Measurements from ENCODE around the gene DBNDD2.

The DBNDD2 gene

GRCh38 chr20:45407783-45408645, at the start of gene DBNDD2:
Gene DBNDD2 (plus strand): TSS chr20:45408289. CDS start chr20:45408468, 179 bp downstream.
- DNase-seq: no peak

DNA sequence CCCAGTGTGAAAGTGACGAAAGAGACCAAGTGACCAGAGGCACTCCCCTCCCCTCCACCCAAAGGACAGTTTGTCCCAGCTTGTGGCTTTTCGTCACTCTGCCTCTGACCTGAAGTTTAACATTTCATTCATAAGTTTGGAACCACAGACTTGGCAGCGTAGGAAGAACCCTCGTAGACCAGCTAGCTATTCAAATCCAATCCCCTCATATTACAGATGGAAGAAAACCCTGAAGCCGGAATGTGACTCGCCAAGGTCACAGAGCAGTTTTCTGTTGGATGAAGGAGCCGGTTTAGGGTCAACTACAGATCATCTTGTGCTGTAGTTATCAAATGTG, 49.1 kb upstream of the DBNDD2 start:
- DNase-seq: no peak

GRCh38 chr20:45359406-45360148, 48.5 kb upstream of the DBNDD2 start:
- no peak for DNase-seq

DNA sequence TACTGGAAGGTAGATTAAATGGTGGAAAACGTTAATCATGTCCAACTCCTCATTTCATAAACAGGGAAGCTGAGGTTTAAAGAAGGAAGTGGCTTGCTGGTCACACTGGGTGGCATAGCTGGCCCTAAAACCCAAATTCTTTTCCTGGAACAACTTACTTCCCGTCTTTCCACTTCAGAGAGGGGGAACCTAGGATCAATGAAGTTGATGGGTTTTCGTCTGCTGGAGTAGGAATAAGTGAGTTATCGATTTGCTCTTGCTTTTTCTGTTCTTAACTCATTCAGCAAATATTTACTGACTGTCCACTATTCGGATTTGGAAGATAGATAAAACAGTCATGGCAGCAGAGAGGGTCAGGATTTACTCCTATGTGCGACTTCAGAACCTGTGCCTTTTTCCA, 46.3 kb upstream of the DBNDD2 start:
- no peak for DNase-seq

- DNase-seq: peak; percentile 99
These were observed 45.1 kb upstream of the DBNDD2 start, which contains the start of gene SYS1 for GRCh38 chr20:45362804-45363610. Gene SYS1 (plus strand): TSS chr20:45363156. CDS start chr20:45363532, 376 bp downstream.

DNA sequence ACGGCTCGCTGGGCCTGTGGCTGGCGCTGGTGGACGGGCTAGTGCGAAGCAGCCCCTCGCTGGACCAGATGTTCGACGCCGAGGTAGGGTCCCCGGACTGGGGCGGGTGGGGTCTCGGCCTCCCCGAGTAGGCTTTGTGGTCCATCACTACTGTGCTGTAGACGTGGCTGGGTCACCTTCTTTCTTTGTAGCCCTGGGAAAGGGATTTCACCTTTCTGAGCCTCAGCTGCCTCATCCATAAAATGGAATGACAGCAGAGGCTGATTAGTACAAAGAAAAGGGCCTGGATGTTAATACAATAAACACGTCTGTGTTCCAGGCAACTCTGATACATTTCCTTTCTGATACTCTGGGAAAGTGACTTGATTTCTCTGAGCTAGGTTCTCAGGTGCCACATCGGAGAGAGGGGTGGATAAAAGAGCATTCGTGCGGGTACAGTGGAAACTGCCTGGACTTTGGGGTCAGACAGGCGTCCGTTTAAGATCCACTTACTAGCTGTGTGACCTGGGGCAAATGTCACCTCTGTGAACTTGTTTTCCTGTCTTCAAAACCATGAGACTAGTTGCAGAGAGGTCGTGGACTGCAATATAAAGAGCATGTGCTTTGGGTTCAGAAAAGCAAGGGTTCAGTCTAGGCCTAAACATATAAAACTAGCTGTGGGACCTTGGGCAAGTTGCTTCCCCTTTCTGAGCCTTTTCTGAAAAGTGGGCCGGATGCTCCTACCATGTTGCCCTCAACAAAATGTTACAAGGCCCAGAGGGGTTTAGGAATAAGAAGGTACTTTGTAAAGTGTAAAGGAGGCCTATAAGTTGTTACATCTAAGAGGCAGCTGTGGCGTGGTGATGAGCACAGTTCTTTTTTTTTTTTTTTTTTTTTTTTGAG, 44.2 kb upstream of the DBNDD2 start:
- no peak for DNase-seq

DNA sequence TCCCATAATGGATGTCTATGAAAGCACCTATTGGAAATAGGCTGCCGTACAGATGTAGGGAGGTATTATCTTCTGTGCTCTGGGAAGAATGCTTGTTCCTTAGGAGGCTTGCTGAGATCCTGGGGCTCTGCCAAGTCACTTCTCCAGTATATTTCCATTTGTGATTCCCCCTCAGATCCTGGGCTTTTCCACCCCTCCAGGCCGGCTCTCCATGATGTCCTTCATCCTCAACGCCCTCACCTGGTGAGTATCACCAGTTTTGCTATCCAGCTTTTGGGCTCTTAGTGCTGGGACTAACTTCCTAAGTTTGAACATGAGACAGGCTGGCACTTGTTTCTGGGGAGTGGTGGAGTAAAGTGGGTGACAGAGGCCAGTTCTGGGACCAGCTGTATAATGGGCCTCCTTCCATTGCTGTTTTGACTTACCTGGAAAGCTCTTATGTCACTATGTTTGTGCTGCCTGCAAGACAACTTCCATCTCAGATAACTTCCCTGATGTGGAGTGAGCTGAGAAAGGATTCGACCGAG, 42.6 kb upstream of the DBNDD2 start:
- no peak for DNase-seq

DNA sequence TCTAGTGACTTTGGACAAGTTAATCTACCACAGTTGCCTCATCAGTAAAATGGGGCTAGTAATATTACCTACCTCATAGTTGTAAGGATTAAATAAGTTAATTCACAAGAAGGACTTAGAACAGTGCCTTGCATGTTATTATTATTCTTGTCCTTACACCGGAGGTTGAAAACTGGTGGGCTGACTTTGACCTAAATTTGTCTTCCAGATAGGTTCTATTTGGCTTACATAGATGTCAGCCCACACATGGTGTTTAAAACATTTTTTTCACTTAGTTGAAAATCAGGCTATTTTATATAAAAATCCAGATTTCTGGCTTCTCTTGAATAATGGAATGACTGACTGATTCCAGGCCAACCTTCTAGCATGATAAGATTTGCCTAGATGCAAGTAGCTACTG, 41.9 kb upstream of the DBNDD2 start:
- no peak for DNase-seq

GRCh38 chr20:45366631-45367030, 41.5 kb upstream of the DBNDD2 start:
- DNase-seq: no peak

DNA sequence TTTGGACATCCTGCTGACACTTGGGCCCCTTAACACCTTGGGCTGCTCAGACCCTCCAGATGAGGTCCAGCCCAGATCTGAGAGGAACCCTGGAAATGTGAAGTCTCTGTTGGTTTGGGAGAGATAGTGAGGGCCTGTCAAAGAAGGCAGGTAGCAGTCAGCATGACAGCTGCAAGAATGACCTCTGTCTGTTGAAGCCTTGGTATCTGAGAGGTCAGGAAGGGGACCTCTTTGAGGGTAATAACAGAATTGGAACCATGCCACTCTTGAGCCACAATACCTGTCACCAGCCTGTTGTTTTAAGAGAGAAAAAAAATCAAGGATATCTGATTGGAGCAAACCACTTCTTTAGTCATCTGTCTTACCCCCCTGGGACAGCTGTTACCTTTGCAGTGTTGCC, 41.0 kb upstream of the DBNDD2 start:
- no peak for DNase-seq

GRCh38 chr20:45368221-45368980, 39.7 kb upstream of the DBNDD2 start:
- no peak for DNase-seq

DNA sequence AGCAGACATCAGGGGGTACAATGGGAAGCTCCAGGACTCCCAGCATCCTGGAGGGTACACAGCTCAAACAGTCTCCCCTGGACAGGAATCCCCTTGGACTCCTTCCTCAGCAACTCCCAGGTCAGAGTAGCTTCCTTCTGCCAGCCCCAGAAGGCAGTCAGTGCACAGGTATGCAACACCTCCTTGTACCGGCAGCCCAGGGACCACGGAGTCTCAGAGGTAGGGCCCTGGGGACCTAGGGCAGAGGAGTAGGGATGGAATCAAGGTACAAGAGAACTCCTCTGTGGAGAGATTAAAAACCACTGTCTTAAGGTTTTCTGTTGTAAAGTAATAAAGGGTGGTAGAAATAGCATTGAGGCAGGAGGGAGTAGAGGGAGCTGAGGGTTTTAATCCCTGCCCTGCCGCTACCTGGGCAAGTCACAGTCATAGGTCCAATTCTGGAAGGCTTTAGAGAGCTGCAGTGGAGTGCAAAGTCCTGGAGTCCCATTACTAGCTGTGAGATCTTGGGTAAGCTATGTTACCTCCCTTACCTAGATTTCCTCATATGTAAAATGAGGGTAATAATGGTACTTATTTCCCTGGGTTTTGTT, 37.4 kb upstream of the DBNDD2 start:
- no peak for DNase-seq

DNA sequence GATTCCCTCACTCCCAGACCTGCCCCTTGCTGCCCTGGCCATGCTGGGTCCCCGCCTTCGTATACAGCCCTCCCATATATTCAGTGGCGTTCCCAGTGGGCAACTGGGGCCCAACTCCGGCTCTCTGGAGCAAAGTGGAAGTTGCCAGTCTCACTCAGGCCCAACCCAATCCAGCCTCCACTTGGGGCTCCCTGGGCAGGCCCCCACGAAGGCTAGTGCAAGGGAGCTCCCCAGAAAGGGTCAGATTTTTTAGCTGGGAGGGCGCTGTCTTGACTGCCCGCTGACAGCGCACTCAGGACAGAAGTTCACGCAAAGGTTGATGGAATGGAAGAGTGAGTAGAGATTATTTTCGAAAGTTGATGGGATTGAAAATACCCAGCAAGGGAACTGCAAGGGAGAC, 35.8 kb upstream of the DBNDD2 start:
- no peak for DNase-seq

GRCh38 chr20:45372646-45373352, 35.3 kb upstream of the DBNDD2 start:
- DNase-seq: peak; percentile 71

DNA sequence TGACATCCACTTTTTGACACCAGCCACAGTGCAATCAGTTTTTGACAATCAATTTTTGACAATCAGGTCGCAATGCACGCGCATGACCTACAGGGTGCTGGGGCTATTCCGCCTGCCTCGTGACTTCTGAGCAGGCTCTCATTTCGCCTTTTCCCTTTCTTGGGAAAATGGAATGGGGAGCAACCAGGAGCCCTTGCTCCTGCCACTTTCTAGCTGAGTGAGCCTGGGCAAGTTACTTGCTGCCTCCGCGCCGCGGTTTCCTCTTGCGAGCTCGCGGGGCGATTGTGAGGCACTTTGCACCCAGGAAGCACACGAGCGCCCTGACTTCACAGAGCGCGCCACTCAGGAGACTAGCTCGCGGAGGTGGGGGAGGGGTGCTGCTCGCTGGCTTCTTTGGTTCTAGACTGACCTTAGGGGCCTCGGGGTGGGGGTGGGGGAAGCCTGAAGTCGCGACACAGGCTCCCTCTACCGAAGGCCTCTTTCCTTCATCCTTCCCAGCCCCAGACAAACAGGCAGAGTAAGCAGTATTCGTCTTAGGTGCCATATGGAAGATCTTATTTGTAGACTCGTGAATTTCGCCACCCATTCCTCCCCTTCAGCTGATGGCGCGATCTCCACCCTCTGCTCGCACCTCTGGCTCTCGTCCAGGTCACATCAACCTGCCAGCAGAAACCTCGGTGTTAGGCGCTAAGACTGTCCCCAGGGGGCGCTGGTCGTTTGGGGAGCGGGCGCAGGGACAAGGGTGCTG, 34.6 kb upstream of the DBNDD2 start:
- DNase-seq: peak; percentile 91

DNA sequence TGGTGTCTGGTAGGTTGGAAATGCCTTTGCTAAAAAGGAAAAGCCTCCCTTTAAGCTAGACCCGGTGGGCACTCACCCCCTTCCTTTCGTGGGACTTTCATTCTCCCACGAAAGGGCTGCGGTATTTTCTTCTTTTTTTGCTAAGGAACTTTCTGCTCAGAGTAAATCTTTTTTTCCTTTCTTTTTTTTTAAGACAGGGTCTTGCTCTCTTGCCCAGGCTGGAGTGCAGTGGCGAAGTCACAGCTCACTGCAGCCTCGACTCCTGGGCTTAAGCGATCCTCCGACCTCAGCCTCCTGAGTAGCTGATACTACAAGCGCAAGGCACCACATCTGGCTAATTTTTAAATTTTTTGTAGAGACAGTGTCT, 34.0 kb upstream of the DBNDD2 start:
- no peak for DNase-seq

- DNase-seq: no peak
These were observed 33.1 kb upstream of the DBNDD2 start for GRCh38 chr20:45374966-45375365.

DNA sequence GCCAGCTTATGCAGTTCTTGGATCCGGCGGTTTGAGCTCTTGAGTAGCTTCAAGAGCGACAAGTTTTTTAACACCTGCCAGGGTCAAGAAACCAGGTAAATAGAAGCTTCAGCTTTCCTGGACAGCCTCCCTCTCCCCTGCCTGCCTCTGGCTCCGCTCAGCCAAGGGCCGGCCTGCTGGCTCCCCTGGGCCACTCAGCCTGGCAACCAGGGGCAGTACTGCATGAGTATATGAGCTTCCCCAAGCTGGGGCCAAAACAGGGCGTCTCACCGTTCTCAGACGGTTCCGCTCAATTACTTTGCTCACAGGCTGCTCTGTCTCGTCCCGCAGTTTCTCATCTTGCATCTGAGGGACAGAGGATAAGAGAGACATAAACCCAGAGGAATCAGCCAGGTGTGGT, 30.8 kb upstream of the DBNDD2 start:
- no peak for DNase-seq

DNA sequence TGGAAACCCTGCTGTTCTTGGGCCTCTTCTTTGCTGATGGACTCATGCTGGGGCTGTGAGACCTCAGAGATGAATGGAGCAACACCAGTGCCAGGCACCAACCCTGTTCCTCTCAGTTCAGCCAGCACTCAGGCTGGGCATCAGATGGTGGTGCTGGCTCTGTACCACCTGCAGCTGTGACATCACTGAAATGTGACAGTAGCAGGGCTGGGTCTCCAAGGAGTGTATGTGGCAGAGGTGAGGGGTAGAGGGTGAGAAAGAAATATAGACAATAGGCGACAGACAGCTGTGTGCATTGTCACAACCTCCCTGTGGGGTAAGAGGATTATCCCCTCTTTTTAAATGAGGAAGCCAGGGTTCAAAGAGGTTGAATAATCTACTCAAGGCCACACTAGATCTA, 29.9 kb upstream of the DBNDD2 start, which contains the start of gene TP53TG5:
TP53TG5 (minus strand) TSS at position 135 of the 400 bp plus-strand sequence; CDS start at position 46, 89 bp downstream.
- no peak for DNase-seq

Measured in NCI-H1105 treated with DMSO at 0.1 percent for 48 hours (cell line).